Uterus (tissue), 4 donors: ENCODE measurements around the gene SLC6A19. TPM values are rescaled to one million over a fixed set of nuclear protein-coding genes. Genes with fewer than 3 reads are reported as not detected.

Experiments used
- DNase-seq, 2 donors: peaks; one replicate each; pipeline ENCODE4 v3.0.0-alpha.2; 2019 to 2020
- H3K27ac ChIP-seq, 2 donors: fragments of 200-600 bp; sonication (generic); 1 replicate in 1 of 2; 2 replicates in 1 of 2; pipeline ENCODE4 v1.5.1; 2016 to 2018
- H3K27me3 ChIP-seq, 2 donors: fragments of 200-600 bp; sonication (generic); one replicate each; pipeline ENCODE4 v1.5.1; 2018 to 2019; ENCODE audit warnings: control low read depth in 1 of 2
- H3K36me3 ChIP-seq, 2 donors: fragments of 200-600 bp; sonication (generic); one replicate each; pipeline ENCODE4 v1.5.1; 2019; ENCODE audit warnings: control low read depth in 1 of 2
- H3K4me1 ChIP-seq, 2 donors: fragments of 200-600 bp; sonication (generic); one replicate each; pipeline ENCODE4 v1.5.1; 2018 to 2019; ENCODE audit warnings: control low read depth in 1 of 2
- H3K4me3 ChIP-seq, 2 donors: fragments of 200-600 bp; sonication (generic); 1 replicate in 1 of 2; 2 replicates in 1 of 2; pipeline ENCODE4 v1.5.1; 2018 to 2019; ENCODE audit warnings: mild to moderate bottlenecking in 1 of 2
- H3K9me3 ChIP-seq, 2 donors: fragments of 200-600 bp; sonication (generic); one replicate each; pipeline ENCODE4 v1.5.1; 2019; ENCODE audit warnings: control low read depth in 1 of 2
- CTCF ChIP-seq, 4 experiments: fragments of 200-600 bp in 2 of 4; fragments of 450-650 bp in 2 of 4; sonication (generic) in 2 of 4; IDR thresholded peaks; one replicate each; pipeline ENCODE4 v1.5.1; 2016 to 2019; ENCODE audit warnings: antibody characterized with exemption in 4 of 4, mild to moderate bottlenecking in 2 of 4, moderate library complexity in 1 of 4
- POLR2A ChIP-seq, 2 donors: fragments of 450-650 bp; IDR thresholded peaks; one replicate each; pipeline ENCODE4 v1.6.1; 2016; ENCODE audit warnings: antibody characterized with exemption in 2 of 2, mild to moderate bottlenecking in 1 of 2, moderate library complexity in 1 of 2
- intact Hi-C: fragments of 100-400 bp; cut with DNase I; formaldehyde crosslinking; loops from one replicate; pipeline ENCODE4 v1.15.1; 2023; ENCODE audit warnings: low total_unique reads
- total RNA-seq, 4 donors: library from RNA; depleted of rRNA in 3 of 4; stranded (reverse); fragments of >200 nt in 3 of 4; gene quantifications; one replicate each; pipeline versions ENCODE4 v1.1.0 to v1.2.4, GENCODE V29; 2014 to 2023
- donor health status: DM: yes; HTN: yes; CAD: no.

Gene SLC6A19
- total RNA-seq, 4 donors from 2014 or later: under 0.01 TPM; not detected in 3

GRCh38 chr5:1224631-1225030 is 23.2 kb downstream of the SLC6A19 start:
- no peak for DNase-seq
- H3K4me1 ChIP-seq: no peaks in the 10 kb centered on the region
- H3K27me3 ChIP-seq: no peaks in the 10 kb centered on the region
- TF ChIP-seq CTCF (IDR thresholded peaks at IDR 0.05) (no peak), POLR2A (IDR thresholded peaks at IDR 0.05) (no peak)
- no peaks in the 10 kb centered on the region for H3K9me3 ChIP-seq
- intact Hi-C loops: no loop called here
- H3K36me3 ChIP-seq: no peaks in the 10 kb centered on the region
- no peak overlapping the region for H3K27ac ChIP-seq
- no peak overlapping the region for H3K4me3 ChIP-seq

GRCh38 chr5:1225081-1225480 is 23.7 kb downstream of the SLC6A19 start, which contains the start of gene SLC6A18:
TSS of gene SLC6A18 (plus strand) at chr5:1225381. CDS start at chr5:1225478, 97 bp downstream.
- no peak for TF ChIP-seq POLR2A (IDR thresholded peaks at IDR 0.05)
- no peak for TF ChIP-seq CTCF (IDR thresholded peaks at IDR 0.05)
- no peaks in the 10 kb centered on the region for H3K36me3 ChIP-seq
- no peaks in the 10 kb centered on the region for H3K9me3 ChIP-seq
- no peak within 1 kb of the TSS for H3K4me3 ChIP-seq
- intact Hi-C loops: no loop called here
- no peaks in the 10 kb centered on the region for H3K27me3 ChIP-seq
- no peak for DNase-seq
- no peak within 1 kb of the TSS for H3K27ac ChIP-seq
- H3K4me1 ChIP-seq: no peaks in the 10 kb centered on the region

- Histone ChIP-seq H3K27me3 (no peaks in the 10 kb centered on the region), H3K4me3 (no peak overlapping the region), H3K9me3 (no peaks in the 10 kb centered on the region), H3K4me1 (no peaks in the 10 kb centered on the region), H3K36me3 (no peaks in the 10 kb centered on the region), H3K27ac (no peak overlapping the region)
- DNase-seq: no peak
- no peak for TF ChIP-seq CTCF (IDR thresholded peaks at IDR 0.05)
- no peak for TF ChIP-seq POLR2A (IDR thresholded peaks at IDR 0.05)
- intact Hi-C loops: no loop called here
These were observed 24.8 kb downstream of the SLC6A19 start for GRCh38 chr5:1226231-1226630.

- Histone ChIP-seq H3K36me3 (no peaks in the 10 kb centered on the region), H3K27ac (no peak overlapping the region), H3K4me3 (no peak overlapping the region), H3K27me3 (no peaks in the 10 kb centered on the region), H3K4me1 (no peaks in the 10 kb centered on the region), H3K9me3 (no peaks in the 10 kb centered on the region)
- DNase-seq: no peak
- intact Hi-C loops: no loop called here
- TF ChIP-seq POLR2A (IDR thresholded peaks at IDR 0.05) (no peak), CTCF (IDR thresholded peaks at IDR 0.05) (no peak)
These were observed 25.6 kb downstream of the SLC6A19 start for GRCh38 chr5:1226839-1227581.

GRCh38 chr5:1227667-1228066 is 26.3 kb downstream of the SLC6A19 start:
- no peaks in the 10 kb centered on the region for H3K4me1 ChIP-seq
- no peaks in the 10 kb centered on the region for H3K9me3 ChIP-seq
- intact Hi-C loops: no loop called here
- H3K27ac ChIP-seq: no peak overlapping the region
- TF ChIP-seq POLR2A (IDR thresholded peaks at IDR 0.05): no peak
- no peak for TF ChIP-seq CTCF (IDR thresholded peaks at IDR 0.05)
- H3K36me3 ChIP-seq: no peaks in the 10 kb centered on the region
- H3K4me3 ChIP-seq: no peak overlapping the region
- no peak for DNase-seq
- no peaks in the 10 kb centered on the region for H3K27me3 ChIP-seq
